GM12873 (cell line): ENCODE data around the gene GNA12.

Source experiments
- CTCF ChIP-seq: IDR thresholded peaks from 2 replicates; pipeline ENCODE4 v1.5.1; 2012; ENCODE audit warnings: low read depth, mild to moderate bottlenecking, moderate library complexity, low read length, control low read depth; ENCODE audit not compliant: insufficient read depth; ENCODE audit errors: missing control alignments

Gene GNA12

GRCh38 chr7:2722591-2722990 lies 121.5 kb downstream of the GNA12 start:
- no peak for TF ChIP-seq CTCF

GRCh38 chr7:2721842-2722241 lies 122.3 kb downstream of the GNA12 start:
- TF ChIP-seq CTCF, result no peak

GRCh38 chr7:2720024-2720423 lies 124.1 kb downstream of the GNA12 start:
- TF ChIP-seq CTCF, result no peak

GRCh38 chr7:2719007-2719406 lies 125.1 kb downstream of the GNA12 start:
- peak; percentile 60 for TF ChIP-seq CTCF

GRCh38 chr7:2718296-2718965 lies 125.7 kb downstream of the GNA12 start:
- TF ChIP-seq CTCF, result no peak

GRCh38 chr7:2717293-2718261 lies 126.5 kb downstream of the GNA12 start:
- no peak for TF ChIP-seq CTCF

- no peak for TF ChIP-seq CTCF
Observed at GRCh38 chr7:2716906-2717292, 127.2 kb downstream of the GNA12 start.
